ENCODE measurements around the gene BTNL8. TPM values are rescaled to one million over a fixed set of nuclear protein-coding genes. Genes with fewer than 3 reads are reported as not detected.

BTNL8 gene
- total and polyA plus RNA-seq, 4 donors = 0.81 to 7.2 (median 2.1) TPM

DNA sequence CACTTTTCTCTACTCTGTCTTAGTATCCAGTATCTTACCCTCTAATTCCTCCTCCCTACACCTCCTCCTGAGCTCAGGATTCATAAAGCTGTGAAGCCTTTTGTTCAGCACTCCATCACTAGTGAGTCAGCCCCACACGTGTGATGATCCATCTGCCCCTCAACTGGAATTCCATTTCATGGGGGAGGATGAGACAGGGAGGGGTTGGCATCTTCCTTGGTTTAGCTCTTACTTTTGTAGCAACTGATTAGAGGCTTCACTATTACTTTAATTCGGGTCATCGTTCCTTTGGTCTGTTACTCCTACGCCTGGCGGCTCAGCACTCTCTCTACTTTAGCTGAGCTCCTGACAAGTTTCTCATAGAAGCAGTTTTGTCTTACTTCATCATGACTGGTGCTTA is 11.8 kb downstream of the BTNL8 start:
- peak overlapping the region in 1 of 2 donors; percentile 23 for H3K27ac ChIP-seq (ENCODE audit: low read depth in 1 of 2, low read length in 1 of 2)
- H3K27me3 ChIP-seq (ENCODE audit: control insufficient read depth in 3 of 3, insufficient read depth in 3 of 3, low read length in 2 of 3) = no peaks in the 10 kb centered on the region
- no peaks in the 10 kb centered on the region for H3K9me3 ChIP-seq (ENCODE audit: control insufficient read depth in 4 of 4, insufficient read depth in 3 of 4, low read length in 3 of 4)
- DNase-seq (no peak), ATAC-seq (ENCODE audit: insufficient read depth, low FRiP score) (no peak)
- TF ChIP-seq, protein P1, sequence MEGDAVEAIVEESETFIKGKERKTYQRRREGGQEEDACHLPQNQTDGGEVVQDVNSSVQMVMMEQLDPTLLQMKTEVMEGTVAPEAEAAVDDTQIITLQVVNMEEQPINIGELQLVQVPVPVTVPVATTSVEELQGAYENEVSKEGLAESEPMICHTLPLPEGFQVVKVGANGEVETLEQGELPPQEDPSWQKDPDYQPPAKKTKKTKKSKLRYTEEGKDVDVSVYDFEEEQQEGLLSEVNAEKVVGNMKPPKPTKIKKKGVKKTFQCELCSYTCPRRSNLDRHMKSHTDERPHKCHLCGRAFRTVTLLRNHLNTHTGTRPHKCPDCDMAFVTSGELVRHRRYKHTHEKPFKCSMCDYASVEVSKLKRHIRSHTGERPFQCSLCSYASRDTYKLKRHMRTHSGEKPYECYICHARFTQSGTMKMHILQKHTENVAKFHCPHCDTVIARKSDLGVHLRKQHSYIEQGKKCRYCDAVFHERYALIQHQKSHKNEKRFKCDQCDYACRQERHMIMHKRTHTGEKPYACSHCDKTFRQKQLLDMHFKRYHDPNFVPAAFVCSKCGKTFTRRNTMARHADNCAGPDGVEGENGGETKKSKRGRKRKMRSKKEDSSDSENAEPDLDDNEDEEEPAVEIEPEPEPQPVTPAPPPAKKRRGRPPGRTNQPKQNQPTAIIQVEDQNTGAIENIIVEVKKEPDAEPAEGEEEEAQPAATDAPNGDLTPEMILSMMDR (IDR thresholded peaks at IDR 0.05; ENCODE audit: control extremely low read depth, extremely low read depth) = no peak
- WGBS, 2 donors = 88 to 91% methylated on average over 5 of the region's 5 CpGs
- H3K4me3 ChIP-seq = no peak overlapping the region
- H3K9ac ChIP-seq (ENCODE audit: insufficient read depth in 1 of 2, low read length in 2 of 2) = no peak overlapping the region
- no peaks in the 10 kb centered on the region for H3K36me3 ChIP-seq (ENCODE audit: control insufficient read depth in 4 of 4, insufficient read depth in 4 of 4, low read length in 4 of 4)
- peaks cover 0 to 3% (median 0%) of the 10 kb centered on the region in 5 donors for H3K4me1 ChIP-seq (ENCODE audit: control insufficient read depth in 5 of 5, insufficient read depth in 5 of 5, low read length in 5 of 5)

DNA sequence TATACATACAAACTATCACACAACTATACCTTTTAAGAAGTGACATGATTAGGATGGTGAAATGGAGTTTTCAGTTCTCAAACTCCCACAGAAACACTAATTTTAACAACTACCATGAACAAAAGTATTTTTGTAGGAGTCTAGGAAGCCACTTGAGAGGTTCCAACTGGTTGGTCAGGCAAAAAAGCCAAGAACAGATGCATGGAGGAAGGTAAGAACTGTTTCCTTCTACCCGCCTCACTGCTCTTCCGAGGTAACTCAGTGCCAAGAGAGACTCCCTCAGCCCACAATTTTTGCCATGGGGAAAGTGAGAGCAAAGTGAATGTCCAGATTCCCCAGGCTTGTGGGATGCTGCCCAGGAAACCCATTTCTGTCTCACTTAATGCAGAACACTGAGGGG is 15.7 kb downstream of the BTNL8 start:
- H3K36me3 ChIP-seq (ENCODE audit: control insufficient read depth in 4 of 4, insufficient read depth in 4 of 4, low read length in 4 of 4) = no peaks in the 10 kb centered on the region
- H3K27me3 ChIP-seq (ENCODE audit: control insufficient read depth in 3 of 3, insufficient read depth in 3 of 3, low read length in 2 of 3) = no peaks in the 10 kb centered on the region
- no peak overlapping the region for H3K9ac ChIP-seq (ENCODE audit: insufficient read depth in 1 of 2, low read length in 2 of 2)
- no peak for DNase-seq
- no peak overlapping the region for H3K27ac ChIP-seq (ENCODE audit: low read depth in 1 of 2, low read length in 1 of 2)
- H3K4me3 ChIP-seq = no peak overlapping the region
- WGBS, 2 donors = 93 to 98% methylated on average over 2 of the region's 2 CpGs
- no peak for ATAC-seq (ENCODE audit: insufficient read depth, low FRiP score)
- no peaks in the 10 kb centered on the region for H3K4me1 ChIP-seq (ENCODE audit: control insufficient read depth in 5 of 5, insufficient read depth in 5 of 5, low read length in 5 of 5)
- TF ChIP-seq, protein P1 (IDR thresholded peaks at IDR 0.05; ENCODE audit: control extremely low read depth, extremely low read depth) = no peak
- H3K9me3 ChIP-seq (ENCODE audit: control insufficient read depth in 4 of 4, insufficient read depth in 3 of 4, low read length in 3 of 4) = no peaks in the 10 kb centered on the region

DNA sequence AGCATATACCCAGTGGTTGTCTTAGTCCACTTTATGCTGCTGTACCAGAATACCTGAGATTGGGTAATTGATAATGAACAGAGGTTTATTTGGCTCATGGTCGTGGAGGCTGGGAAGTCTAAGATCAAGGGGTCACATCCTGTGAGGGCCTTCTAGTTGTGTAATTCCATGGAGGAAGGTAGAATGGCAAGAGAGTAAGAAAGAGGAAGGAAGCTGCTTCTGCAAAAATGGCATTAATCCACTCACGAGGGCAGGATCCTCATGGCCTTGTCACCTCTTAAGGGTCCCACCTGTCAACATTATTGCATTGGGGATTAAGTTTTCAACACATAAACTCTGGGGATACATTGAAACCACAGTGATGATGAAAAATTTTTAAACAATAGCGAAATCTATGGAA is 17.0 kb downstream of the BTNL8 start:
- Histone ChIP-seq H3K4me3 (no peak overlapping the region), H3K4me1 (ENCODE audit: control insufficient read depth in 5 of 5, insufficient read depth in 5 of 5, low read length in 5 of 5) (no peaks in the 10 kb centered on the region), H3K9ac (ENCODE audit: insufficient read depth in 1 of 2, low read length in 2 of 2) (no peak overlapping the region), H3K27ac (ENCODE audit: low read depth in 1 of 2, low read length in 1 of 2) (no peak overlapping the region), H3K36me3 (ENCODE audit: control insufficient read depth in 4 of 4, insufficient read depth in 4 of 4, low read length in 4 of 4) (no peaks in the 10 kb centered on the region), H3K27me3 (ENCODE audit: control insufficient read depth in 3 of 3, insufficient read depth in 3 of 3, low read length in 2 of 3) (no peaks in the 10 kb centered on the region), H3K9me3 (ENCODE audit: control insufficient read depth in 4 of 4, insufficient read depth in 3 of 4, low read length in 3 of 4) (no peaks in the 10 kb centered on the region)
- ATAC-seq (ENCODE audit: insufficient read depth, low FRiP score) (no peak), DNase-seq (no peak)
- TF ChIP-seq, protein P1 (IDR thresholded peaks at IDR 0.05; ENCODE audit: control extremely low read depth, extremely low read depth) = no peak
- WGBS, 2 donors = 32 to 42% methylated on average over 3 of the region's 3 CpGs

DNA sequence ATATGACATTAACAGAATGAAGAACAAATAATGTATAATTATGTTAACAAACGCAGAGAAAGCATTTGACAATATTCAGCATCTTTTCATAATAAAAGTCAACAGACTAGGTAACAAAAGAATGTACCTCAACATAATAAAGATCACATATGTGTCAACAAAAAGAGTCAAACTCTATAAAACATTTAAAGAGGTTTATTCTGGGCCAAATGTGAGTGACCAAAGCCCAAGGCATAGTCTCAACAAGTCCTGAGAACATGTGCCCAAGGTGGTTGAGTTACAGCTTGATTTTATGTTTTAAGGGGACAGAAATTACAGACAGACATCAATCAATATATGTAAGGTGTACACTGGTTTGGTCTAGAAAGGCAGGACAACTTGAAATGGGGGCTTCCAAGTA is 19.4 kb downstream of the BTNL8 start:
- Histone ChIP-seq H3K9me3 (ENCODE audit: control insufficient read depth in 4 of 4, insufficient read depth in 3 of 4, low read length in 3 of 4) (no peaks in the 10 kb centered on the region), H3K9ac (ENCODE audit: insufficient read depth in 1 of 2, low read length in 2 of 2) (no peak overlapping the region), H3K27ac (ENCODE audit: low read depth in 1 of 2, low read length in 1 of 2) (no peak overlapping the region), H3K36me3 (ENCODE audit: control insufficient read depth in 4 of 4, insufficient read depth in 4 of 4, low read length in 4 of 4) (no peaks in the 10 kb centered on the region), H3K4me3 (no peak overlapping the region), H3K27me3 (ENCODE audit: control insufficient read depth in 3 of 3, insufficient read depth in 3 of 3, low read length in 2 of 3) (no peaks in the 10 kb centered on the region), H3K4me1 (ENCODE audit: control insufficient read depth in 5 of 5, insufficient read depth in 5 of 5, low read length in 5 of 5) (no peaks in the 10 kb centered on the region)
- TF ChIP-seq, protein P1 (IDR thresholded peaks at IDR 0.05; ENCODE audit: control extremely low read depth, extremely low read depth) = no peak
- DNase-seq (no peak), ATAC-seq (ENCODE audit: insufficient read depth, low FRiP score) (no peak)
- WGBS, 2 donors = 86 to 89% methylated on average over 1 of the region's 1 CpG
